ENCODE measurements around the gene C11orf97.

Gene C11orf97

GRCh38 chr11:94543695-94544645 is 31.7 kb downstream of the C11orf97 start, which contains the start of gene FUT4:
TSS of gene FUT4 (plus strand) at chr11:94543921. CDS start at chr11:94544134, 213 bp downstream.
- no peak for TF ChIP-seq POLR2AphosphoS5 (IDR thresholded peaks at IDR 0.05; ENCODE audit: low read depth, low read length)
- TF ChIP-seq FOXP2 (optimal IDR thresholded peaks at IDR 0.05; ENCODE audit: borderline replicate concordance, extremely low read depth, extremely low read length, insufficient read depth), result no peak
- TF ChIP-seq, protein P1, sequence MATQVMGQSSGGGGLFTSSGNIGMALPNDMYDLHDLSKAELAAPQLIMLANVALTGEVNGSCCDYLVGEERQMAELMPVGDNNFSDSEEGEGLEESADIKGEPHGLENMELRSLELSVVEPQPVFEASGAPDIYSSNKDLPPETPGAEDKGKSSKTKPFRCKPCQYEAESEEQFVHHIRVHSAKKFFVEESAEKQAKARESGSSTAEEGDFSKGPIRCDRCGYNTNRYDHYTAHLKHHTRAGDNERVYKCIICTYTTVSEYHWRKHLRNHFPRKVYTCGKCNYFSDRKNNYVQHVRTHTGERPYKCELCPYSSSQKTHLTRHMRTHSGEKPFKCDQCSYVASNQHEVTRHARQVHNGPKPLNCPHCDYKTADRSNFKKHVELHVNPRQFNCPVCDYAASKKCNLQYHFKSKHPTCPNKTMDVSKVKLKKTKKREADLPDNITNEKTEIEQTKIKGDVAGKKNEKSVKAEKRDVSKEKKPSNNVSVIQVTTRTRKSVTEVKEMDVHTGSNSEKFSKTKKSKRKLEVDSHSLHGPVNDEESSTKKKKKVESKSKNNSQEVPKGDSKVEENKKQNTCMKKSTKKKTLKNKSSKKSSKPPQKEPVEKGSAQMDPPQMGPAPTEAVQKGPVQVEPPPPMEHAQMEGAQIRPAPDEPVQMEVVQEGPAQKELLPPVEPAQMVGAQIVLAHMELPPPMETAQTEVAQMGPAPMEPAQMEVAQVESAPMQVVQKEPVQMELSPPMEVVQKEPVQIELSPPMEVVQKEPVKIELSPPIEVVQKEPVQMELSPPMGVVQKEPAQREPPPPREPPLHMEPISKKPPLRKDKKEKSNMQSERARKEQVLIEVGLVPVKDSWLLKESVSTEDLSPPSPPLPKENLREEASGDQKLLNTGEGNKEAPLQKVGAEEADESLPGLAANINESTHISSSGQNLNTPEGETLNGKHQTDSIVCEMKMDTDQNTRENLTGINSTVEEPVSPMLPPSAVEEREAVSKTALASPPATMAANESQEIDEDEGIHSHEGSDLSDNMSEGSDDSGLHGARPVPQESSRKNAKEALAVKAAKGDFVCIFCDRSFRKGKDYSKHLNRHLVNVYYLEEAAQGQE (IDR thresholded peaks at IDR 0.05; ENCODE audit: insufficient read depth in 1 of 2, low read depth in 2 of 2, low read length in 2 of 2), result no peak
- TF ChIP-seq TAF1 (IDR thresholded peaks at IDR 0.05; ENCODE audit: borderline replicate concordance, insufficient read depth, low read length), result no peak
- no peak for TF ChIP-seq SIN3A (IDR thresholded peaks at IDR 0.05; ENCODE audit: borderline replicate concordance, insufficient read depth, low read length)

DNA sequence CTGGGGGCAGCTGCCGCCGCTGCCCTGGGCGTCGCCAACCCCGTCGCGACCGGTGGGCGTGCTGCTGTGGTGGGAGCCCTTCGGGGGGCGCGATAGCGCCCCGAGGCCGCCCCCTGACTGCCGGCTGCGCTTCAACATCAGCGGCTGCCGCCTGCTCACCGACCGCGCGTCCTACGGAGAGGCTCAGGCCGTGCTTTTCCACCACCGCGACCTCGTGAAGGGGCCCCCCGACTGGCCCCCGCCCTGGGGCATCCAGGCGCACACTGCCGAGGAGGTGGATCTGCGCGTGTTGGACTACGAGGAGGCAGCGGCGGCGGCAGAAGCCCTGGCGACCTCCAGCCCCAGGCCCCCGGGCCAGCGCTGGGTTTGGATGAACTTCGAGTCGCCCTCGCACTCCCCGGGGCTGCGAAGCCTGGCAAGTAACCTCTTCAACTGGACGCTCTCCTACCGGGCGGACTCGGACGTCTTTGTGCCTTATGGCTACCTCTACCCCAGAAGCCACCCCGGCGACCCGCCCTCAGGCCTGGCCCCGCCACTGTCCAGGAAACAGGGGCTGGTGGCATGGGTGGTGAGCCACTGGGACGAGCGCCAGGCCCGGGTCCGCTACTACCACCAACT is 32.5 kb downstream of the C11orf97 start:
- TF ChIP-seq FOXP2 (optimal IDR thresholded peaks at IDR 0.05; ENCODE audit: borderline replicate concordance, extremely low read depth, extremely low read length, insufficient read depth), result no peak
- no peak for TF ChIP-seq POLR2AphosphoS5 (IDR thresholded peaks at IDR 0.05; ENCODE audit: low read depth, low read length)
- TF ChIP-seq SIN3A (IDR thresholded peaks at IDR 0.05; ENCODE audit: borderline replicate concordance, insufficient read depth, low read length), result no peak
- TF ChIP-seq, protein P1 (IDR thresholded peaks at IDR 0.05; ENCODE audit: insufficient read depth in 1 of 2, low read depth in 2 of 2, low read length in 2 of 2), result no peak
- TF ChIP-seq TAF1 (IDR thresholded peaks at IDR 0.05; ENCODE audit: borderline replicate concordance, insufficient read depth, low read length), result no peak

DNA sequence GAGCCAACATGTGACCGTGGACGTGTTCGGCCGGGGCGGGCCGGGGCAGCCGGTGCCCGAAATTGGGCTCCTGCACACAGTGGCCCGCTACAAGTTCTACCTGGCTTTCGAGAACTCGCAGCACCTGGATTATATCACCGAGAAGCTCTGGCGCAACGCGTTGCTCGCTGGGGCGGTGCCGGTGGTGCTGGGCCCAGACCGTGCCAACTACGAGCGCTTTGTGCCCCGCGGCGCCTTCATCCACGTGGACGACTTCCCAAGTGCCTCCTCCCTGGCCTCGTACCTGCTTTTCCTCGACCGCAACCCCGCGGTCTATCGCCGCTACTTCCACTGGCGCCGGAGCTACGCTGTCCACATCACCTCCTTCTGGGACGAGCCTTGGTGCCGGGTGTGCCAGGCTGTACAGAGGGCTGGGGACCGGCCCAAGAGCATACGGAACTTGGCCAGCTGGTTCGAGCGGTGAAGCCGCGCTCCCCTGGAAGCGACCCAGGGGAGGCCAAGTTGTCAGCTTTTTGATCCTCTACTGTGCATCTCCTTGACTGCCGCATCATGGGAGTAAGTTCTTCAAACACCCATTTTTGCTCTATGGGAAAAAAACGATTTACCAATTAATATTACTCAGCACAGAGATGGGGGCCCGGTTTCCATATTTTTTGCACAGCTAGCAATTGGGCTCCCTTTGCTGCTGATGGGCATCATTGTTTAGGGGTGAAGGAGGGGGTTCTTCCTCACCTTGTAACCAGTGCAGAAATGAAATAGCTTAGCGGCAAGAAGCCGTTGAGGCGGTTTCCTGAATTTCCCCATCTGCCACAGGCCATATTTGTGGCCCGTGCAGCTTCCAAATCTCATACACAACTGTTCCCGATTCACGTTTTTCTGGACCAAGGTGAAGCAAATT is 33.3 kb downstream of the C11orf97 start:
- TF ChIP-seq FOXP2 (optimal IDR thresholded peaks at IDR 0.05; ENCODE audit: borderline replicate concordance, extremely low read depth, extremely low read length, insufficient read depth) (no peak), SIN3A (IDR thresholded peaks at IDR 0.05; ENCODE audit: borderline replicate concordance, insufficient read depth, low read length) (no peak), POLR2AphosphoS5 (IDR thresholded peaks at IDR 0.05; ENCODE audit: low read depth, low read length) (no peak), TAF1 (IDR thresholded peaks at IDR 0.05; ENCODE audit: borderline replicate concordance, insufficient read depth, low read length) (no peak)
- TF ChIP-seq, protein P1 (IDR thresholded peaks at IDR 0.05; ENCODE audit: insufficient read depth in 1 of 2, low read depth in 2 of 2, low read length in 2 of 2), result no peak

DNA sequence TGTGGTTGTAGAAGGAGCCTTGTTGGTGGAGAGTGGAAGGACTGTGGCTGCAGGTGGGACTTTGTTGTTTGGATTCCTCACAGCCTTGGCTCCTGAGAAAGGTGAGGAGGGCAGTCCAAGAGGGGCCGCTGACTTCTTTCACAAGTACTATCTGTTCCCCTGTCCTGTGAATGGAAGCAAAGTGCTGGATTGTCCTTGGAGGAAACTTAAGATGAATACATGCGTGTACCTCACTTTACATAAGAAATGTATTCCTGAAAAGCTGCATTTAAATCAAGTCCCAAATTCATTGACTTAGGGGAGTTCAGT is 33.9 kb downstream of the C11orf97 start:
- TF ChIP-seq, protein P1 (IDR thresholded peaks at IDR 0.05; ENCODE audit: insufficient read depth in 1 of 2, low read depth in 2 of 2, low read length in 2 of 2), result no peak
- no peak for TF ChIP-seq SIN3A (IDR thresholded peaks at IDR 0.05; ENCODE audit: borderline replicate concordance, insufficient read depth, low read length)
- TF ChIP-seq FOXP2 (optimal IDR thresholded peaks at IDR 0.05; ENCODE audit: borderline replicate concordance, extremely low read depth, extremely low read length, insufficient read depth), result no peak
- TF ChIP-seq TAF1 (IDR thresholded peaks at IDR 0.05; ENCODE audit: borderline replicate concordance, insufficient read depth, low read length), result no peak
- TF ChIP-seq POLR2AphosphoS5 (IDR thresholded peaks at IDR 0.05; ENCODE audit: low read depth, low read length), result no peak

Data from PFSK-1 (cell line).